Activated CD8-positive, alpha-beta memory T cell treated with anti-CD3 and anti-CD28 coated beads for 24 hours (primary cell): Measurements from ENCODE around the gene WIPF3.

ENCODE experiments used
- DNase-seq: peaks from one replicate; pipeline ENCODE4 v3.0.0-alpha.2; 2020

Gene WIPF3

GRCh38 chr7:29809533-29810155, 3.3 kb downstream of the WIPF3 start:
- DNase-seq, result no peak

GRCh38 chr7:29810297-29810696, 4.0 kb downstream of the WIPF3 start:
- DNase-seq, result no peak

DNA sequence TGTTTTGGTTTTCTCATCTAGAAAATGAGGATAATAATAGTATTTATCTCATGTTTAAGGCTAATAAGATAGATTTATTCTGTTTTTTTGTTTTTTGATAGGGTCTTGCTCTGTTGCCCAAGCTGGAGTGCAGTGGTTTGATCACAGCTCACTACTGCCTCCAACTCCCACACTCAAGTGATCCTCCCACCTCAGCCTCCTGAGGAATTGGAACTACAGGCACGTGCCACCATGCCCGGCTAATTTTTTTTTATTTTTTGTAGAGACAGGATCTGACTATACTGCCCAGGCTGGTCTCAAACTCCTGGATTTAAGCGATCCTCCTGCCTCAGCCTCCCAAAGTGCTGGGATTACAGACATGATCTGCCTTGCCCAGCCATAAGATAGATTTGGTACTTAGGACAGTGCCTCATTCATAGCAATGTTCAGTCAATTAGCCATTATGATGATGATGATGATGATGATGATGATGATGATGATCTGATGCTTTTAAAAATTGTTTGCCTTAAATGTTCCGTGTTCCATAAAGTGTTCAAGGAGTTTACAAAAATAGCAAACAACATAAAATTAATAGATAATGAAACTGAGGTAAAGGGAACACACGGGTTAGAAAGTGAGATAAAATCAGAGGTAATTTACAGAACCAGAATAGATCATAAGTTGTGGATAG, 4.6 kb downstream of the WIPF3 start:
- DNase-seq, result no peak

DNA sequence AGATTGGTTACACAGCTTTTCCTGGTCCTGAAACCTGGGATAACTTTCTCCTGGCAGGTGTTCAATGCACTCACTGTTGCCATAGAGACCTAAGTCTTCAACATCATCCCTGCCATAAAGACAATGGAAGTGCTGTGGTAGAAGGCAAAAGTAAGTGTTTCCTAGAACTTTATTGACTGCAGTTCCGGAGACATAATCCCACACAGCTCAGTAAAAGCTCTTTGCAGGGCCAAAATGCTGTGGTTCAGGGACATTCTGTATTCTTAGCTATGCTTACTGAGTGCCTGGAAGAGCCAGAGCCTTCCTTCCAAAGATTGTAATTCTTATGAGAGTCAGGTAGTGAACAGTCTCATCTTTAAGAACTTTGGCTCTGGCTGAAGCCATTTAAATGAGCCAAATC, 5.3 kb downstream of the WIPF3 start:
- DNase-seq, result no peak

- no peak for DNase-seq
Observed at GRCh38 chr7:29812185-29812876, 6.0 kb downstream of the WIPF3 start.

DNA sequence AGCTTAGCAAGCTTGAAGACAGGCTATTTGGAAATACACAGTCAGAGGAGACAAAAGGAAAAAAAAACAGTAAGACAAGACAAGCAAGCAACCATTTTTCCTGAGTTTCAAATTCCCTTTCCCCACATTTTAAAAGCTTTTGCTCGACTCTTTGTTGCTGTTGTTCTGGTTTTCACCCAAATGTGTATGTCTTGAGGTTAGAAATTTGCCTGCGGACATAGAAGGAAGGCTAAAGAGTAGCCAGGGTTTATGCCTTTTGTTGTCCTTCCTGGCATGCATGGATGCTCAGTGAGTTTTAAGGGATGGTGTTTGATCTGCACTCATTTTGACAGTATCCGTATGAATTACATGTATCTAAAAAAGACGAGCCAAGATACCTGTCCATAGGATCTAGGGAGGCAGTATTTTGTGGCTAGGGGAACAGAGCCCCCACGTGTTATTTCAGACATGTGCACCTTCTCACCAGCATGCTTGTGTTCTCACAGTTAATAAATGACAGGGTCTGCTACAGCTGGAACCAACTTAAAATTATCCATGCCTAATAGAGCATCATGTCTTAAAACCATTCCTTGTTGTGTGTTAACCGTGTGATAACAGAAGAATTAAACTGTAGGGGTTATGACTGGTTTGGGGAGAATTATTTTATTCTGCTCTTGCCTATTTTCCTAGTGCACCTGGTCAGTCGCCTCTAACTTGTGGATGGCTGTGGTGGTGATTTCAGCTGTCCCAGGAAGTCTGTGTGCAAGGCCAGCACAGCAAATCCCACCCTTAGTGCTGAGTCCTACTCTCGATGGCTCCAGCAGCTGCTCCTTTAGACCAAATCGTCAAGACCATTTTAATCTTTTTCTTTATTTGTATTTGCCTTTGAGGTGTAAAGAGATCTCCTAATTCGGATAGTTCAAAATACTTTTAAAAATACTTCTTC, 9.1 kb downstream of the WIPF3 start:
- DNase-seq, result no peak

GRCh38 chr7:29818308-29818707, 12.0 kb downstream of the WIPF3 start:
- no peak for DNase-seq

DNA sequence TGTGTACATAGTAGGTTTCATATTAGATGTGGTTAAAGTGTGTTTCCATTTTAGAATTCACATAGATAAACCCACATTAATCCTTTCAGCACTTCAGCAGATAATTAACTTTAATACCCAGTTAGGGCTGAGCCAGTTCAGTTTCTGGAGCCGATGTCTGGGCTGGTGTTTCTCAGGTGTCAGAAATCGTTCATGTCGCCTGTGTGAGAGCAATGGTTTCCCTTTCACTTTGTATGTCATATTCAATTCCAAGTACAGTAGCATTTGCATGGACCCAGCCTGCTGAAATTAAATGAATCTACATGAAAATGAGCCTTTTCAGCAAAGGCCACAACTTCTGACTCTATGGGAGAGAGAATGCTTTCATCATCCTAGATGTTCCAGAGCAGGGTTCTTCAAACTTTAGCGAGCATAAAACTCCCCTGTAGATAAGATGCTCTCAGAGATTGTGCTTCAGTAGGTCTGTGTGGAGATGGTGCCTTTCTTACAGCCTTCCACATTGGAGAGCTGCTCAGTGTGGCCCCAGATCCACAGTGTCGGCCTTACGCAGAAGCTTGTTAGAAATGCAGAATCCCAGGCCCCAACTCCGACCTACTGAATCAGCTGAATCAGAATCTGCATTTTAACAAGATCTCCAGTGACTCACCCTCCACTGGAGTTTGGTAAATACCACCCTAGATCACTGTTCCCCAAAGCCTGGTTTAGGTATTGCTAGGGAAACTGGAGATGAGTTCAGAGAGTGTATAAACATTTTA, 19.6 kb downstream of the WIPF3 start:
- DNase-seq, result no peak

GRCh38 chr7:29826530-29826822, 20.2 kb downstream of the WIPF3 start:
- no peak for DNase-seq

DNA sequence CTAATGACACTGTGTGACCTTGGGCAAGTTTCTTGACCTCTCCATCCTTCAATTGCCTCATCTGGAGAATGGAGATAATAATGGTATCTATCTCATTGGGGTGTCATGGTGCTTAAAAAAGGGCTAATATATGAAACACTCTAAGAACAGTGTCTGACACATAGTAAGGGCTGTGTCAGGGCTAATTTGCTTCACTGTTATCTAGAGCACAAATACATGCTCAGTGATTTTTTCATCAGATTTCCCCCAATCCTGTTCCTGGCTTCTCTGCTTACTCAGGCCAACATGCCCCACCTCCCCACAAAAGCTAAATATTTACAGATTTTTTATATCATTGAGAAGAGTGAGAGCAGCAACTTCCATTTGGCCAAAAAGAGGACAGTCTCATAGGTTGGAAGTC, 20.6 kb downstream of the WIPF3 start:
- no peak for DNase-seq

DNA sequence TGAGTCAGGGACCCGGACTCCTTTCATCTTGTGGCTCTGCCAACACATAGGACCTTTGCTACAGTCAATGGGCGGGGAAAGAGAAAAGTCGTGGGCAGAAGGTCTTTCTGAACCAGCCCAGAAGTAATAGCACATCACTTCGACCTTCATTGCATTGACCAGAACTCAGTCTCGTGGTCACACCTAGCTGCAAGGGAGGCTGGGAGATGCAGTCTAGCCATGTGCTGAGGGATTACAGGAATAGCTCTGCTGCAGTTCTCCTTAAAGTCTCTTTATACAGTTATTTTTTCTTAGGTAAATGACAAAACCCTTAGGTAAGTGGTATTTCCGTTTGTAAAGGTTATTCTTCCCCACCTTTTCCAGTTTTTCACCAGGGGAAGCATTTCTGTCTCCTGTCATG, 25.4 kb downstream of the WIPF3 start:
- no peak for DNase-seq

- DNase-seq, result no peak
Observed at GRCh38 chr7:29833929-29834328, 27.6 kb downstream of the WIPF3 start.

DNA sequence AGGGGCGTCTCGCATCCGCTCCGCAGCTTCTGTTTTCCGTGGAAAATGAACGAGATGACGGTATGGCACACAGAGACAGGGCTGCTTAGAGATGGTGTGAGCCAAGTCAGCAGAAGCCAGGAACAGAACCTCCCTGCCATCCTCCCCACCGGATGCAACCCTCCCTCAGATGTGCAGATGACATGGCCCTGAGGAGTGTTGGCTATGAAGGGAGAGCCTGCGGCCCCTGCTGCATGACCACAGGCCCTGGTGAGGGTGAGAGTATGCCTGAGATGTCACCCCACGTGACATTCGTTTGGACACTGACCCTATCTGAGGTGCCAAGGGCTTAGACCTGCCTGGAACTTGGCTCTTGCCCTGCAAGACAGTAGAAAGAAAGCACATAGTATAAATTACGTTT, 29.4 kb downstream of the WIPF3 start:
- no peak for DNase-seq

DNA sequence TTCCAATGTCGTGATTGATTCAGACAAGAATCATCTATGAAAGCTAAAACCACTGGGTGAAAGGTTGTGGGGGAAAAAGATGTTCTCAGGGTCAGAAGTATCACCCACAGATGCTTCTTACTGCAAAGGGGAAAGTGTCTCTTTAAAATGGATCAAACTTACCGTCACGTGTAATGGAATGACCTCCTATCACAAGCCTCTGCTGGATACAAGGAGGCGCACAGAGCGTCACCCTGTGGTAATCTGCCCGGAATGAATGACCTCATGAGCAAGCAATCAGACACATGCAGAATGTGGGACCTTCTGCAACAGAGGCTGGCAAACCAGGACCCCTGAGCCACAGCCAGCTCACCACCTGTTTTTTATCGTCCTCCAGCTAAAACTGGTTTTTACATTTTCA, 33.0 kb downstream of the WIPF3 start:
- DNase-seq, result no peak

- DNase-seq, result no peak
Observed at GRCh38 chr7:29839921-29840320, 33.6 kb downstream of the WIPF3 start.

- DNase-seq, result no peak
Observed at GRCh38 chr7:29840701-29841100, 34.4 kb downstream of the WIPF3 start.

- no peak for DNase-seq
Observed at GRCh38 chr7:29841926-29842701, 35.8 kb downstream of the WIPF3 start.

GRCh38 chr7:29843093-29843492, 36.8 kb downstream of the WIPF3 start:
- DNase-seq, result no peak

DNA sequence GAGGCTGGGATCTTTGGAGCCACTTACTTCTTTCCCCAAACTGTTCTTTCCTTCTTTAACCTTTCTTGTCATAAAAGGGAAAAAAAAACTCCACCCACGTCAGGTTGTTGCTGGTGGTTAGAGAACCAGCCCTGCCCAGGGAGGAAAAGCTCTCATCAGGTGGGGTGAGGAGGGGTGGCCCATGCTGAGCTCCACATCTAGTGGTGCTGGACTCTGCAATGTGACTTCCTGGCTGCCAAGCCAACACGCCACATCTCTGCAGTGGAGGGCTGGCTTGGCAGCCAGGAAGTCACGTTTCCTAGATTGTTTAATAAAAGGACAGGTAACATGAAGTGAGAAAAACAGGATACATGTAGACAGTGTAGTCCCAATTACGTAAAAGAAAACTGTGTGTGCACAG, 37.4 kb downstream of the WIPF3 start:
- DNase-seq, result no peak

DNA sequence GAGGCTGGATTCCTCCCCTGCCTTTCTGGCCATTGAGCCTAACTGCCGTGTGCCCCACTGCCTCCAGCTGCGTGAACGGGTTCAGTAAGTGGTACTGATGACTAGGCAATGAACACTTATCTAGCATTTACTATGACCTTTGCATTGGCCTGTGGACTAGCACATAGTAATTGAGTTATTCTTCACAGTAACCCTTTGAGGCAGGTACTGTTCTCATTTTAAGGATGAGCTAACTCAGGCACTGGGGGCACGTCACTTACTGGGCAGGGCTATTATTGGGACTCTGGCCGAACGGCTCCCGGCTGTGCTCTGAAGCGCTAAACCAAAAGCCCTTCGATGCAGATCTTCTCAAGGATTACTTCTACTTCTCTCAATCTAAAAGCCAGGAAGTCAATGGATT, 38.3 kb downstream of the WIPF3 start:
- no peak for DNase-seq

DNA sequence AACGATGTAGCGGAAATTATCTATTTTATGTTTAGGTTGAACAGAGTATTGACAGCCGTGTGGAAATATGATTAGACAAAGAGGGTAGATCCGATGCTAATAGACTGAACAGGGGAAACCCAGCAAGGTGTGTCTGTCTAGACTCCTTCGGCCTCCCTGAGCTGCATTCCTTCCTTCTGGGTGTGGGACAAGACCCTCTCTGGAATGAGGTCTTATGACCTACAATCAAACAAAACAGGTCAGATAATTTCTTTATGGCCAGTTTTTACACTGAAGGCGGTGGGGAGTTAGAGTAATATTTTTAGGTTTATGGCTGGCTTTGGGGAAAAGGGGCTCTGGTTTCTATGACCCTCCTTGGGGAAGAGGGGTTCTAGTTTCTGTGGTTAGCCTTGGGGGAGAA, 41.2 kb downstream of the WIPF3 start:
- no peak for DNase-seq

DNA sequence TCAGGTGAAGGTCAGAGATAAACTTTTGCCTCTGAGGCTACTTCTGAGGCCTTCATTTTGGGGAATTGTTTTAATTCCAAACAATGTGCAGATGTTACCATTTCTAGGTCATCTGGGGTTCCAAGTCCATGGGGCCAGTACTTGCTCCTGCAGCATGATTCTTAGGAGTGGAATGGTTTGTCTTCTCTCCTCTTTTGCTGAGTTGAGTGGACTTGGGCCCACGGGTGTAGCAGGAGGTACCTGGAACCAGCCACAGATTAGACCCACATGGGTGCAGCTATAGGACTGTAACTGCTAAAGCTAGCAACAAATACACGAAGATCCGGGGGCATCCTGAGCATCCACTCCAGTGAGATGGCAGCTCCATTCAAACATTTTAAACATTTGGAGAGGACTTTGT, 41.6 kb downstream of the WIPF3 start:
- DNase-seq, result no peak
